ENCODE results near the gene TEX51.

The TEX51 gene

GRCh38 chr2:126893606-126894005, 5.1 kb upstream of the TEX51 start:
- no peak for DNase-seq

GRCh38 chr2:126894082-126894481, 4.6 kb upstream of the TEX51 start:
- no peak for DNase-seq

- no peak for DNase-seq
Observed at GRCh38 chr2:126894585-126895182, 4.0 kb upstream of the TEX51 start.

DNA sequence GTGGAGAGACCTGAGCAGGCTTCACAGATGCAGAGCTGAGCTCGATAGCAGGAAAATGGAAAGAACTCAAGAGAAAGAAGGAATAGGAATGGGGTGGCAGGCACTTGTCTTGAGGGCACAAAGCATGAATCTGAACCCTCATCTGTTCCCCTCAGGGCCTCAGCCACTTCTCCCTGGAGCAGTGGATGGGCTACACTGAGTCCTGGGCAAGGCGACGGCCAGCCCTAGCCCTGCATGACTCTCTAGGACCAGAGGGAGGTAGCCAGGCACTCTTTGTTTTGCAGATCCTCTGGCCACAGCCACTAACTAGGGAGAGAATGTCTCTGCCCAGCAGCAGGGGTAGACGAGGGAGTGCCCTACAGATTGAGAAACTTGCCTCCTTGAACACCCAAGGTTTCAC, 3.4 kb upstream of the TEX51 start:
- no peak for DNase-seq

- DNase-seq: no peak
Observed at GRCh38 chr2:126896471-126896870, 2.2 kb upstream of the TEX51 start.

DNA sequence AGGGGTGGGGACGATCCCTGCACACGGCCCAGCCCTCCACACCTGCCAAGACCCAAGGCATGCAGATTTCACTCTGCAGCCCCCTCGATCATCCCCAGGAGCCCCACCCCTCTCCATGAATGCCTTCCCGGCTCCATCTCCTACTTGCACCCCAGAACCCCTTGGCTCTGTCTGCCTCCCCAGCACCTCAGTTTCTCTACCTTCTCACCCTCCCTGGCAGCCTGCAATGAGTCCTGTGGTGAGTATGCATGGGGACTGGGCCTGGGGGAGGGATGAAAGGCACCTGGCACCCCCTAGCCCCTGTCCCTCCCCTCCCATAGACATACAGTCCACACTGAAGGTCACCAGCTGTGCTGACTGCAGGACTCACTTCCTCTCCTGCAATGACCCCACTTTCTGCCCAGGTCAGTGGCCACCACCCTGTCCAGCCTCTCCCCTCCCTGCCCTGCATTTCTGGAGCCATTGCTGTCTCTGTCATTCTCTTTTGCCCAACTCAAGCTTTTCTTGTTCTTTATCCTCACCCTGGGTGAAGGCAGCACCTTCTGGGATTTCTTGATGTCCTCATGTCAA, 1.0 kb downstream of the TEX51 start:
- no peak for DNase-seq

DNA sequence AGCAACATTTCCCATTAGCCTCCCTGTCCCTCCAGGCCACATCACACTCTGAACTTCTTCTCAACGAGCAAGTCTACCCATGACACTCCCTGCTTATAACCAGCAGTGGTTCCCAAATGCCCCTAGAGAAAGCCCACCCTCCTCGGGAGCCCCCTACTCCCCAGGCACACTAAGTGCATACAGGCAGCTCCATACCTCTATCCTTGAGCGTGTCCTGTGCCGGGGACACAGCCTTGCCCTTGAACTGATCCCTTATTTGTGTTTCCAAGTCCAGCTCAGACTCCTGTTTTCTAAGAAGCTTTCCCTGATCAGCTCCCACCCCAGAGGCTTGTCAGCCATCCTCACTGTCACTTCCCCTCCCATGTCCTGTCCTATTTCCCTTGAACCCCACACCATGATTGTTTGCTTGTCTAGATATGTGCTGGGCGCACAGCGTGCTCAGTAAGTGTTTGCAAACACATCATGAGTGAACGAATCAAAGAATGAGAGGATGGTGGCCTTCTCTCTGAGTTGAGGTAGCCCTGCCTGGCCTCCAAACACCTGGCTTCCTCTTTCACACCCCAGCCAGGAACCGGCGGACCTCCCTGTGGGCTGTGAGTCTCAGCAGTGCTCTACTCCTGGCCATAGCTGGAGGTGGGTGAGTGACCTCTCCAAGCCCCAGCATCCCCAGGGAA, 2.1 kb downstream of the TEX51 start:
- no peak for DNase-seq

GRCh38 chr2:126901459-126901858, 2.8 kb downstream of the TEX51 start:
- no peak for DNase-seq

DNA sequence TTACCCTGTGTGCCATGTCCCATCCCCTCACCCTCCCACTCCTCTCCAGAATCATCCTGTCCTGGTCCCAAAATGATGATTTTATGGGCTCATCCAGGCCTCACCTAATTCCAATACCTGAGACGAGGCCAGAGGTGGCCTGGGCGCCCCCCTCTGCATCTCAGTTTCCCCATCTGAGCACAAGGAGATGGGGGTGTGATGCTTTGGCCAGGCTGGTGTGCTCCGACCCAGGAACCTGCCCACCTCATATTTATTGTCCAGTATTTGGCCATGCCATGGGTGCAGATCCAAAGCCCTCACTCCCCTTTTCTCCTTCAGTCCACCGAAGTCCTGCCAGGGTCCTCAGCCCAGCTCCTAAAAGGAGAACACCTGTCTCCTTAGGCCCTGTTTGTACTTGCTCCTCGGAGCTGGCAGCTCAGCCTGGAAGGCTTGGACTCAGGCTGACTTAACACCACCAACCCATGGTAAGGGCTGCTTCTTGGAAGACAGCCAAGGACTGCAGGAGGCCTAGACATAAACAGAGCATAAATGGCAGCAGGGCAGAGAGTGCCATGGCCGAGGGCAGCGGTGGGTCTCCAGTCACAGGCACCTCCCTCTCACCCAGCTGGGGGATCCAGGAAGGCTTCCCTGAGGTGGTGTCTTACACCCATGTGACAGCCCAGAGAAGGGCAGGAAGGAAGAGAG, 3.6 kb downstream of the TEX51 start:
- DNase-seq: no peak

- DNase-seq: no peak
Observed at GRCh38 chr2:126902859-126903258, 4.2 kb downstream of the TEX51 start.

GRCh38 chr2:126905991-126906390, 7.3 kb downstream of the TEX51 start:
- DNase-seq: no peak

- no peak for DNase-seq
Observed at GRCh38 chr2:126906781-126907180, 8.1 kb downstream of the TEX51 start.

DNA sequence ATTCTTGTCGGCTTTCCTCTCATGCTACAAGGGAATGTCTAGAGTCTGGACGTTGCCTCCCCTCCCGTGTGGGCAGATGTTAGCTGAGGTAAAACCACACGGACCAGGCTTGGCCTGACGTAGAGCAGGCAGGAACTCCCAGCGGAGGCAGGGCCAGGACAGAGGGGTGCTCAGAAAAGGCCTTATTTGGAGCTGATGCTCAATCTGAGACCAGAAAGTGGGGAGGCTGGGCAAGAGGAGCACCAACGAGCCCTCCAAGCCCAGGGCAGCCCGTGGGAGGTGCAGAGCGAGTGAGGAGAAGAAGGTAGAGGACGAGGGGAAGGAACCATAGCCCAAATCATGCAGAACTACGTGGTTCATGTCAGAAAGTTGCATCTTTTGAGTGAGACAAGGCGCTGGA, 9.0 kb downstream of the TEX51 start:
- DNase-seq: no peak

- no peak for DNase-seq
Observed at GRCh38 chr2:126908721-126909177, 10.1 kb downstream of the TEX51 start.

DNA sequence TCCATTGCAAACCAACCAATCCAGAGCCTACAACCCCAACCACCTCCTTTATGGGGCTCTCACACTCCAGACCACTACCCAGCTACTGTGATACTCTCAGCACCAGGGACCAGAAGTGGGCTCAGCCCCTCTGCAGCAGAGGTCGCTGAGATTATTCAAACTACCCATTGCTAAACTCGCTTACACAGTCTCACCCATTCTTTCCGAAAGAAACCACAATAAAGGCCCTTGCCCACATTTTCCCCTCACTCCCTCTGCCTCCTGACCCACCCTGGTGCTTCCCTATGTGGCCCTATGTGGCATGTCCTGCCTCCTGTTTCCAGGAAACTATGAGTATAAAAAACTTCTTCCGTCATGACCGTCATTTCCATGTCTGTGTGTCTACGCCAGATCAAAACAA, 10.7 kb downstream of the TEX51 start:
- DNase-seq: no peak

DNA sequence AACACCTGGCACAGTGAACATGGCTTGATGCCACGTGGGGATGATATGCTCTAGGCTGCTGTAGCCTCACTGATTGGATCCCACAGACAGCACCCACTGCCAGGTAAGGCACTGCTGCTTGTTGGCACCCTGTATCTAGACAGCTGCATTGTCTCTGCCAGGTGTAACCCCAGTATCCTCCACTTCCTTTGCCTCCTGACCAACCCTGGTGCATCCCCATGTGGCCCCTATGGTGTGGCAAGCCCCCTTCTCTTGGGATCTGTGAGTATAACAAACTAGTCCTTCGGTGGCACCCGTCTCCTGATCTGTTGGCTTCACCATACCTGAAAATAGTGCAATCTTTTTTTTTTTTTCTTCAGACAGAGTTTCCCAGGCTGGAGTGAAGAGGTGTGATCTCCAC, 11.1 kb downstream of the TEX51 start:
- DNase-seq: no peak

- DNase-seq: no peak
Observed at GRCh38 chr2:126910637-126911036, 11.9 kb downstream of the TEX51 start.

- no peak for DNase-seq
Observed at GRCh38 chr2:126911111-126911796, 12.6 kb downstream of the TEX51 start.

- no peak for DNase-seq
Observed at GRCh38 chr2:126912201-126912600, 13.5 kb downstream of the TEX51 start.

DNA sequence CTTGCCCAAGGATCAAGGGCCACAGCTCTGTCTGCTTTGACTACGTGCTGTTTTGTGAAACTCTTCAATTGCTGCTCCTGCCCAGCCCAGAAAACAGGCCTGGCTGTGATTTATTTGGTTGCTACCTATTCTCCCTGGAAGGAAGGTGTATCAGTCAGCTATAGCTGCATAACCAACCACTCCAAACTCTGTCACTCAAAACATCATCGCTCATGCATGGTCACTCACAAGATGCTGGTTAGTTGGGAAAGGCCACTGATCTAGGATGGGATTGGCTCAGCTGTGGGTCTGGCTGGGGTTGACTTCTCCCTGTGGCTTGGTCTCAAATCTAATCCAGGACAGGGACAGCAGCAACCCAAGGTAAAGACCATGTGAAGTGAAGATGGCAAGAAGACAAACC, 14.6 kb downstream of the TEX51 start:
- no peak for DNase-seq

DNA sequence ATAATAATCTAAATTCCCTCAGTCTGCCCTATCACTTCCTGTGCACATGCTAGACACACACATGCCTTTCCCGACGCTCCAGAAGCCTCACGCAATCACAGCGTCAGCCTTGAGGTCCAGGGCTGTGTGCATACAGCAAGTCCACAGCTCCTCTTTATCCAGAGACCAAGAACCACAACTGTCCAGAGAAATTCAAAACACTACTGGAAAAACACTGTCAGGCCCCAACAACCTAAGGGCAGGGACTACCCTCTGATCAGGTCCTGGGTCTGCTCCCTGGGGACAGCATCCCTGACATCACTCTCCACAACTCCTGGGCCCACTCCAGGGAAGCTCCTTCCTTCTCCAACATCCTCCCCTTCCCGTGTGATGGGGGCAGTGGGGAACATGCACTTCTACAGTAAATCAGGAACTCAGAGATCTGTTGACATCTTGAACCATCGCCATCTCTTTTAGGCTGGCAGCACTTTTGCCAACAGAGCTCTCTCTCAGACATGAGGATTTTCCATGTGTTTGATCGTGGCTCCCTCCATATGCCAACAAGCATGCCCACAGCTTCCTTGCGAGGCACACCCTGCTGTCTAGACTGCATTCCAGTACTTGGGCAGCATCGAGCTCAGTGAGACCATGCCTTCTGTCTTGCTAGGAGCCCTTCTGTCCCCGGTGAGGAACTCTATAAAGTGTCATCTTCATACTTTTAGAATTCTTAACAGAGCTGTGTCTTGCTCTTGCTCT, 15.4 kb downstream of the TEX51 start:
- no peak for DNase-seq

DNA sequence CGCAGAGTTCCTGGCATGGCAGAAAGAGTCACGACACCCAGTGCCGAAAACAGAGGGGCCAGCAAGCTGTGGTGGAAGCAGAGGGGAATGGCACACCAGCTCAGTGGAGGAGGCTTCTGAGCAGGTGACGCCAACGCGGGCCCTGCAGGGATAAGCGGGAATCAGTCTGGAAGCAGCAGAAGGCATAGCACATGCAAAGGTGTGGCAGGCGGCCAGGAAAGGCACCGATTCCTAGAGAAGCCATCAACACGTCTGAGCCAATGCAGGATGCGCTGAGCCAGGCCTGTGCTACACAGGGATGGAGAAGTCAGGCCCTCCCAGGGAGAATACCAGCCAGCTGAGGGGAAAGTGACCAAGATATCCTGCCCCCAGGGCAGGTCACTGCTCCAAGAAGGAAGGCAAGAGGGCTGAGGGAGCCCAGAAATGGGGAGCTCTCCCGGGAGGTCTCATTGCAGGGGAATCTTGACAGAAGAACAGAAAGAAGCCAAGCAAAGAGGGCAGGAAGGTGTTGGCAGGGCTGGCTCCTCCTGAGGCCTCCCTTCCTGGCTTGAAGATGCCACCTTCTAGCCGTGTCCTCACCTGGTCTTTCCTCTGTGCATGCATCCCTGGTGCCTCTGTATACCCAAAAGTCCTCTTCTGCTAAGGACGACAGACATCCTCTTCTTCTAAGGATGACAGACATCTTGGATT, 16.3 kb downstream of the TEX51 start:
- no peak for DNase-seq

Measured in CD4-positive, alpha-beta T cell treated with Interleukin-21 for 1 hour (primary cell).